Esophagus muscularis mucosa (tissue), 4 donors: ENCODE data around the gene TMEM185A.

Experiments used
- CTCF ChIP-seq, 3 experiments: fragments of 200-600 bp in 2 of 3; fragments of 450-650 bp in 1 of 3; sonication (generic) in 2 of 3; IDR thresholded peaks; one replicate each; pipeline ENCODE4 v1.5.1; 2017 to 2019; ENCODE audit warnings: antibody characterized with exemption in 3 of 3, mild to moderate bottlenecking in 2 of 3, moderate library complexity in 1 of 3
- EP300 ChIP-seq: sonication (generic); formaldehyde crosslinking; IDR thresholded peaks from one replicate; pipeline ENCODE4 v1.6.1; 2017; ENCODE audit warnings: antibody characterized with exemption
- POLR2A ChIP-seq: fragments of 450-650 bp; IDR thresholded peaks from one replicate; pipeline ENCODE4 v1.6.1; 2017; ENCODE audit warnings: antibody characterized with exemption, moderate library complexity, mild to moderate bottlenecking, low read depth

GRCh38 chrX:149568701-149569296 lies 62.8 kb downstream of the TMEM185A start:
- TF ChIP-seq EP300 = no peak
- TF ChIP-seq POLR2A = no peak
- no peak for TF ChIP-seq CTCF (IDR thresholded peaks at IDR 0.05)
